GM19193 (cell line): ENCODE data around the gene FHIT.

ENCODE experiments used
- POLR2A ChIP-seq: IDR thresholded peaks from 4 replicates; pipeline ENCODE4 v1.6.1; 2011; ENCODE audit not compliant: insufficient read depth, insufficient read length; ENCODE audit errors: extremely low read depth

The FHIT gene

GRCh38 chr3:60190073-60190472 lies 1061.2 kb downstream of the FHIT start:
- TF ChIP-seq POLR2A: no peak

GRCh38 chr3:60189304-60189703 lies 1061.9 kb downstream of the FHIT start:
- no peak for TF ChIP-seq POLR2A

- TF ChIP-seq POLR2A: no peak
Observed at GRCh38 chr3:60188803-60189202, 1062.4 kb downstream of the FHIT start.

DNA sequence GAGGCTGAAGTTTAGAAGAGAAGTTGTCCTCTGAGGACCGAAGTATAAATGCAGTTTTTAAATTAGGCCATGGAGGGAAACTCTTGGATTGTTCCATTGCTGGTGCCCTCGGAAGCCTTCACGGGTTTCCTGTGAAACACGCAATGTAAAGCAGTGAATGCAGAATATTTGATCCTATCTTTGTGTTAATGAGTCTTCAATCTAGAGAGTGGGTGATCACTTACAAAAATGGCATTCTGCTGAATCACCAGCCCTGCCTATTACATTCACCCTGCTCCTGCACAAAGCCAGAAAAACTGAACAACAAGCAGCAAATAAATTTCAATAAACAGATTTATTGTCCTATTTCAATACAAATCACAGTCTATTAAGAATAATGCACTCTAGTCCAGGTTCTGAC lies 1063.9 kb downstream of the FHIT start:
- TF ChIP-seq POLR2A: no peak

GRCh38 chr3:60186359-60186758 lies 1064.9 kb downstream of the FHIT start:
- no peak for TF ChIP-seq POLR2A

DNA sequence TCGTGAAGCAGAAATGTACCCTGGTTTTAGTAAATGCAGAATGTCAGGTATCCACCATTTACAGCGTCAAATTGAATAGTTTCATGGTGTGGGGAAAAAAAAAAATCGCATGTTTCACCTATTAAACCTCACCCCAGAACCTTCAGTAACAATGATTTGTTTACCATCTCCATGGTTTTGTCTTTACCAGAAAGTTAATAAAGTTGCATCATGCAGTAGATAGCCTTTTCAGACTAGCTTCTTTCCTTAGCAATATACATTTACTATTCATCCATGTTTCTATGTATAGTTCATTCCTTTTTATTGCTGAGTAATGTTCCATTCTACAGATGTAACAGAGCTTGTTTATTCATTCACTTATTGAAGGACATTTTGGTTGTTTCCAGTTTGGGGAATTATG lies 1066.1 kb downstream of the FHIT start:
- TF ChIP-seq POLR2A: no peak

DNA sequence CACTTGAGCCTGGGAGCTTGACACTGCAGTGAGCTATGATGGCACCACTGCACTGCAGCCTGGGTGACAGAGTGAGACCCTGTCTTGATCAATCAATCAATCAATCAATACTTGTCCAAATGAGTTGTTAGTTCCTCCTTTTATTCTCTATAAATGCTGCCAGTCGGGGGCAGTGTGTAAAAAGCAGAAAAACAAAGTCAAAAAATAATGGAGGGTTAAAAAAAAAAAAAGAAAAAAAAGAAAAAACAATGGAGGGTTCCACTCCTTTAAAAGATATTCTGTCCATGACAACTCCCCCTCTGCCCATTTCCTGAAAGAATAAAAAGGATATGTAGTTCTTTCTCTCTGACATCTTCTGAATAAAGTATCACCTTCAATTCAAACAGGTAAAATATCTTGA lies 1068.6 kb downstream of the FHIT start:
- TF ChIP-seq POLR2A: no peak

DNA sequence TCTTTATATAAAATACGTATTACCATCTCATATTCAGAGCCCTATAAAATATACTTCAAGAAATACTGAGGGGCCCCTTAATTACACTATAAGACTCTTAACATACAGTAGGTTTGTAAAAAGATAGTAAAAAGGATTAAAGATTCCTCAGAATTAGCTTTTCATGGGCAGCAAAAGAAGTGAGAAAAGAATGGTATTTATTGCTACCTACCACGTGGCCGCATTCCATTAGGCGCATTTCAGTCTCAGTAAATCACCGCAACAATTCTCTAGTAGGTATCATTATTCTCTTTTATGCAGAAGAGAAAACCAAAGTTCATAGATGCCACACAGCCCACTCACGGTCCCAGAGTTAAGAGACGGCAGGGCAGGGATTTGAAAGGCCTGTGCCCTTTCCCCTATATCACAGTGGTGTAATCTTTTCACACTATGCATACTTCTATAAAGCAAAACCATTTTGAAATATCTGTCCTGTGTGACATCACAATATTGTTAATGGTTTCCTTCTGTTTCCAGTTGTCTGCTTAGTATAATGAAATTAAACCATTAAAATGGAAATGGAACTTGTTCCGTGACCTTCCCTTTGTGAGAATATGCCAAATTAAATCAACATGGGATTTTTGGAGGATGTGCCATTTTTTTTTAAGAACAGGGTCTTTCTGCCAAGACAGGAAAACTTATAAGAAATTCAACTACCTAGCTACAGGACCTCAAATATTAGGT lies 1072.2 kb downstream of the FHIT start:
- TF ChIP-seq POLR2A: no peak

DNA sequence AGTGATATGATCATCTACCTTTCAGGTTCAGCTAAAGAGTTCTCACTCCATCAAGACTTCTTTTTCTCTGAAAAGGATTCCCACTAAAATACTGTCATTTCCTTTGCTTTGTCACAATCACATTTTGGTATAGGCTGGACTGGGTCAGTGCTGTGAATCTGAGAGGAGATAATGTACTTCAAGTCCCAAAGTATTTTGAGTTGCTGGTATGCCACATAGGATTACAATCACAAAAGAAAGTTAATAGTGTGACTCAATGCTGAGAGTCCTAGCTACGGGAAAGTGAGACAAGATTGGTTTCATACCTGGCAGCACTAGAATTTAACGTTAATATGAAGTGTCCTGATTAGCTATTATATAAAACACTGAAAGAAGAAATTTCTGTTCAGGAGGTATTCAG lies 1073.5 kb downstream of the FHIT start:
- no peak for TF ChIP-seq POLR2A

GRCh38 chr3:60176614-60177013 lies 1074.6 kb downstream of the FHIT start:
- TF ChIP-seq POLR2A: no peak

GRCh38 chr3:60175680-60176079 lies 1075.6 kb downstream of the FHIT start:
- no peak for TF ChIP-seq POLR2A

DNA sequence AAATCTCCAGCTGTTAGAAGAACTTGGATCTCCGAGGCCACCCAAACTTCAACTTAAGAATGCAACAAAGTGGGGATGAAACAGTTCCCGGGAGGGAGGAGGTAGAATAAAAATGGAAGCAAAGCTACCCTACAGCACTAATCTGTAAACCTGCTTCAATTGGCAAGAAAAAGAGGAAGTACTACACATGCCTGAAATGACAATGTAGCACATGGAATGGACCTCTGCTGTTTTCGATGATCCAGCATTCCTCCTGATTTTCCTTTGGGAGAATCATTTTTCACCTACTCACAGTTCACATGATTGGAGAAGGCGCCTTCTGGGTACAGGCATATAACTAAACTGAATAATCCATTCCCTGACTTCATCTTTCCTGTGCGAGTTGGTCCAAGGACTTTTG lies 1081.5 kb downstream of the FHIT start:
- no peak for TF ChIP-seq POLR2A

- TF ChIP-seq POLR2A: no peak
Observed at GRCh38 chr3:60167186-60167585, 1084.1 kb downstream of the FHIT start.

- TF ChIP-seq POLR2A: no peak
Observed at GRCh38 chr3:60160822-60161748, 1090.2 kb downstream of the FHIT start.

- TF ChIP-seq POLR2A: no peak
Observed at GRCh38 chr3:60160111-60160821, 1091.0 kb downstream of the FHIT start.

DNA sequence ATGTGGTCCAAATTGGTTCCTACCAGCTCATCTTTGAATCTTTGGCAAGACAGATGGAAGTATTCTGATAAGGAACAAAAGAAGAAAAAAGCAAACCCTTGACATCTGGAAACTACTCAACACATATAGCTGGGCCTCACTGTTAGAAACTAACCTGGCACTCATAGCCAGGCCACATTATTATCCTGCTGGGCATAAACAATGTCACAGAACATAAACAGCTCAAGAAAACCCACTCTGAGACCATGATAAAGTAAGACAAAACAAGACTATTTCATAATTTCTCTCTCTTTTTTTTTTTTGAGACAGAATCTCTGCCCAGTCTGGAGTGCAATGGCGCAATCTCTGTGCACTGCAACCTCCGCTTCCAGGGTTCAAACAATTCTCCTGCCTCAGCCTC lies 1093.2 kb downstream of the FHIT start:
- no peak for TF ChIP-seq POLR2A

- TF ChIP-seq POLR2A: no peak
Observed at GRCh38 chr3:60154011-60154410, 1097.2 kb downstream of the FHIT start.
